Adrenal gland (tissue), 5 donors: ENCODE data around the gene TKT.

ENCODE experiments used
- POLR2A ChIP-seq, 2 donors: fragments of 450-650 bp; IDR thresholded peaks; one replicate each; pipeline ENCODE4 v1.6.1; 2017; ENCODE audit warnings: antibody characterized with exemption in 2 of 2, mild to moderate bottlenecking in 2 of 2, moderate library complexity in 1 of 2
- TF ChIP-seq, protein P1 (sequence below), 6 experiments: fragments of 450-650 bp in 4 of 6; fragments of 200-600 bp in 2 of 6; sonication (generic) in 1 of 6; IDR thresholded peaks; 1 replicate in 5 of 6; 2 replicates in 1 of 6; pipeline versions ENCODE4 v1.5.1 to v1.8.0; 2016 to 2021; ENCODE audit warnings: antibody characterized with exemption in 6 of 6, mild to moderate bottlenecking in 2 of 6, moderate library complexity in 1 of 6
- donor health status: DM: no; HTN: no; CAD: no.

DNA sequence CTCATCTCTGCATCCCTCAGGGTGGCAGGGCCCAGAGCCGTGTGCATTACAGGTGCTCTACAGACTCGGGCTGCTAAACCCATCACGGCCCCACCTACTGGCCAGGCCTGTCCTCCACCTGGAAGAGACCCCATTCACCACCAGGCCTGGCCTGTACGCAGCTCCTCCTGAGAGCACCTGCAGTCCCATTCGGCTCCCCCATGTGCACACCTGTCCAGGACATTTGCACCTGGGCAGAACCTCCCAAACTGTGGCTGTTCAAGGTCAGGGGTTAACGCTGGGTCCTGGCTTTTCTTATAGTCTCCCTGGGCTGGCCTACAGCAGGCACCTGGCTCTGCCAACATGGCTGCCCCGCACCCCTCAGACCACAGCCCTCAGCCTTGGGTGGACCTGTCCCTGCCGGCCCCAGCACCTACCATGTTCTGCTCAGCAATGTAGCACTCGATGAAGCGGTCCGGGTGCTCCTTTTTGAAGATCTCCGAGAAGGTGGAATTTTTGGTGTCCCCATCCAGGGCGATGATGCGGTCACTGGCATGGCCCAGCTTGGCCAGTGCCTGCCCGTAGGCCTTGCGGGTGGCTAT lies 25.7 kb downstream of the TKT start:
- TF ChIP-seq, protein P1, sequence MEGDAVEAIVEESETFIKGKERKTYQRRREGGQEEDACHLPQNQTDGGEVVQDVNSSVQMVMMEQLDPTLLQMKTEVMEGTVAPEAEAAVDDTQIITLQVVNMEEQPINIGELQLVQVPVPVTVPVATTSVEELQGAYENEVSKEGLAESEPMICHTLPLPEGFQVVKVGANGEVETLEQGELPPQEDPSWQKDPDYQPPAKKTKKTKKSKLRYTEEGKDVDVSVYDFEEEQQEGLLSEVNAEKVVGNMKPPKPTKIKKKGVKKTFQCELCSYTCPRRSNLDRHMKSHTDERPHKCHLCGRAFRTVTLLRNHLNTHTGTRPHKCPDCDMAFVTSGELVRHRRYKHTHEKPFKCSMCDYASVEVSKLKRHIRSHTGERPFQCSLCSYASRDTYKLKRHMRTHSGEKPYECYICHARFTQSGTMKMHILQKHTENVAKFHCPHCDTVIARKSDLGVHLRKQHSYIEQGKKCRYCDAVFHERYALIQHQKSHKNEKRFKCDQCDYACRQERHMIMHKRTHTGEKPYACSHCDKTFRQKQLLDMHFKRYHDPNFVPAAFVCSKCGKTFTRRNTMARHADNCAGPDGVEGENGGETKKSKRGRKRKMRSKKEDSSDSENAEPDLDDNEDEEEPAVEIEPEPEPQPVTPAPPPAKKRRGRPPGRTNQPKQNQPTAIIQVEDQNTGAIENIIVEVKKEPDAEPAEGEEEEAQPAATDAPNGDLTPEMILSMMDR (IDR thresholded peaks at IDR 0.05): no peak
- TF ChIP-seq POLR2A (IDR thresholded peaks at IDR 0.05): no peak
